GM19324 (cell line): ENCODE results near the gene WDFY3.
"Not testable (repeated sequence)": the region's sequence is repeated elsewhere in the genome, so short reads cannot be mapped to it uniquely, and the experiment has no call there.

ENCODE experiments used
- ATAC-seq: cut with Tn5 transposase; IDR thresholded peaks from one replicate; pipeline ENCODE4 v1.9.1; 2021; ENCODE audit warnings: mild to moderate bottlenecking, moderate library complexity; ENCODE audit not compliant: unreplicated experiment, low FRiP score

Gene WDFY3

DNA sequence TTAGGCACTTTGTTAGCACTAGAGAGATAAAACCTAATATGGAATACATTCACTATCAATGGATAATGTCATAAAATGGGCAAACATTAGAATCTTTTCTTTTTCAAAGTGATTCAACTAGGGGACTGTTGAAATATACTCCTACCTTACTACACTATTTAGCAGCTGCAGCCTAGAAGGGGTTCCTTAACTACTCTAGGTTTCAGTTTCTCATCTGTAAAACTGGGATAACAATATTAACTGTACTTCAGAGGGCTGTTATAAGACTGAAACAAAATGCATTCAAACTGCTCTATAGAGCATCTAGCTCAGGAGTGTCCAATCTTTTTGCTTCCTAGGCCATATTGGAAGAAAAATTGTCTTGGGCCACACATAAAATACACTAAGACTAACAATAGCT is 236.1 kb downstream of the WDFY3 start:
- ATAC-seq: no peak

DNA sequence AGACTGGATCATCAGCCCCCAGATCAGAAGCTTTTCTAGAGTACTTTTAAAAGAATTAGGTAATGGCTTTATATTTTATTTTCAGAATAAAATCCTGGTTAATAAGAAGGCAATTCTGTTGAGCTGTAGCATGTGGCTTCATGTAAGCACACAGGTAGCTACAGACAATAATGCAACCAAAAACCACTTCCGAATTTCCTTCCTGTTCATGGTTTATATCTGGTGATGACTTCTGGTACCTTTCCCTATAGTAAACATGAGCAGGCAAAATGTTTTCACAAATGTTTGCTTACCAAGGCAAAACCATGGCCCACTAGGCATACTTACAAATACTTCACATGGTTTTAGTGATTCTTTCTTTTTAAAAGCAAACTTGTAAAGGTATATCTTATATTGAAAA is 239.0 kb downstream of the WDFY3 start:
- ATAC-seq: no peak

DNA sequence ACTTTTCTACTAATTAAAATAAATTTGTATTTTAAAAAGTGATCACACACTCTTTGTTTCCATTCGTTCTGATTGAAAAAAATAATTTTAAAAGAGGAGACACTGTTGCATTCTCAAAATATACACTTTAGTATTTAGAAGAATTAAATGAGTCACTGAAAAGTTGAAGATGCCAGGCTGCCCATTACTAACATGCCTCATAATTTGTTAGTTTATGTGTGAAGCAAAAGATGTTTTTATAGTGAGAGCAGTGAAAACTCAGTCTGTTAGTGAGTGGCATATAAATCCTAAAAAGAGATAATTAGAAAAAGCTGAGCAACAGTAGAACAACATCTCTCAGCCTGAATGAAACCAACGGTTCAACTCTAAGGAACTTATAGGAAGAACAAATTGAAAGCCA is 240.1 kb downstream of the WDFY3 start:
- ATAC-seq: no peak

DNA sequence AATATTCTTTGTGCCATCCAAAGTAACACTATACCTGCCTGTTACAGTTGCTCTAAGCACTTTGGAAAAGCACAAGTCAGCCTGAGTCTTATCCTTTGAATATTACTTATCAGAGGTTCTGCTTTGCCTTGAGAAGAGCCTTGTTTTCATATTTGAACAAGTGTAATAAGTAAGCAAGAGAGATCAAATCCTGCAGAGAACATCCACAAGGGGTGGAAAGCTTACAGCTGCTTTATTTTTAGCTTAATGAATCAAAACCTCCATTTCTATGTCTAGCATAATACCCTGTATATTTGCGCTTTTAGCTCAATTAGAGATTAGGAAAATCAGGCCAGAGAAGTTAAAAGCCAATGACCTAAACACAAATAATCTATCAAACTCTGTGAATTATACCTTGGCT is 243.8 kb downstream of the WDFY3 start:
- no peak for ATAC-seq

DNA sequence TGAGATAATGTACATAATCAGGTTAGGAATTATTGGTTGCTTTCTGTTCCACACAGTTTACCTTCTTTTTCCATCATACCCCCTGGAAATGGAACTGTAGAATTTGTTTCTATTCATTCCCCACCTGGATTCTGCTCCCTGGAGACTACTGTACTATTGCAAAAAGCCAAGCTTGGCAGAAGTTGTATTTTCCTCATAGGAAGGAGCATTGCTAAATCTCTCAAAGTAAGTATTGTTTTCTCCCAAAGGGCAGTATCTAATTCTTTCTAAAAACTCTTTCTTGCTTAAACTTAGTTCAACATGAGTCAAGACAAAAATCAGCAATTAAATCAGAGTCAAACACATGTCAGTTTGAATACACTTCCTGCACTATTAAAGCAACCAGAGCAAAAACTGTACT is 247.4 kb downstream of the WDFY3 start:
- no peak for ATAC-seq

DNA sequence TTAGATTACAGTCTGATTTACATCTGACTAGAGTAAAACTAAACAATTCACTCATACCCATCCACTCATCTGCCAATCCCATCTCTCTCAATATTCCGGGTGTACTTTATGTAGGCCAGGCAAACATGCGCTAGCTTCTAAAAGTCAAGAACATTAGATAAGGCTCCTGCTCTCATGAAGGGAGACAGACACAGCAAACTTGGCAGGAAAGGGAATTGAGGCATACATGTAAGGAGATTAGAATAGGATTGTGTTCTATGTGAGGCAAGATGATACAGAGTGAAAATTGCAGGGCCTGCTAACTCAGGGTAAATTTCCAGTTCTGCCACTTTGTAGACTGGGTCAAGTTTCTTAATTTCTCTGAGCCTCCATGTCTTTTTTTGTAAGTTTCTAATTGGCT is 247.8 kb downstream of the WDFY3 start:
- ATAC-seq: no peak

DNA sequence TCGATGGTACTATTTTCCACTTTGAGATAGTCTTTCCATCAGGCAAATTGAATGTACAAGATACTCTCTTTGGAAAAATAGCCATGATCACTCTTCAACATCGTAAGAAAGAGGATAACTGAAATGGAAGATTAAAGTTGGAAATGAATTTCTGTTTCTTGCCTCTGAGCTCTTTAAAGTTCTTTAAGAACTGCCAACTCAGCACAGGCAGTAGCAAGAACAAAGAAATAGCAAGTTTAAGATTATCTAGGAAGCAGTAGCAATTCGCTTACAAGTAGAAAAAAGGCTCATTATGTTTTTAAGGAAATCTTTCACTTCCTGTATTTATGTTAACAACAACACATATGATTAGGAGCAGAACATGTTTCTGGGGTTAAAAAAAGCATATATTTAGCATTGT is 255.9 kb downstream of the WDFY3 start:
- ATAC-seq: no peak

DNA sequence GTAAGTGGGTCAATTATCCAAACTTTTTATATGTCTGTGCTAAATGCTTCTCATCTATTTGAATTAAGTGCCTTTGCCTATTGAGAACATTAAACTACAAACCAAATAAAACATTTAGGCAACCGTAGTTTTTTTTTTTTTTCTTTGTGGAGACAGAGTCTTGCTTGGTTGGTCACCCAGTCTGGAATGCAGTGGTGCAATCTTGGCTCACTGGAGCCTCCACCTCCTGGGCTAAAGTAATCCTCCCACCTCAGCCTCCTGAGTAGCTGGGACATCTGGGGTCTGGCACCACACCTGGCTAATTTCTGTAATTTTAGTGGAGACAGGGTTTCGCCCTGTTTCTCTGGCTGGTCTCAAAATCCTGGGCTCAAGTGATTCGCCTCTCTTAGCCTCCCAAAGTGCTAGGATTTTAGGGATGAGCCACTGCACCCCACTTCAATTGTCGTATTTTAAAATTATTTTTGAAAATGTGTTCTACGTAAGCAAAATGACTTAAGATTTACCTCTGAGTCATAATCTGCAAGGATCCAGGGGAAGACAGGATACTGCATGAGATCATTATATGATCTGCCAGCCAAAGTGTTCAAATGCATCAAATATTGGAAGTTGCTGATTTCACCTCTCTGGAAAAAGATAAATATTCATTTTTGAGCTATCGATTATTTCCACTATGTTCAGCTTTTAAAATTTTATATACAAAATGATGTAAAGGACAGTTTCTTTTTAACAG is 257.9 kb downstream of the WDFY3 start:
- ATAC-seq: no peak

DNA sequence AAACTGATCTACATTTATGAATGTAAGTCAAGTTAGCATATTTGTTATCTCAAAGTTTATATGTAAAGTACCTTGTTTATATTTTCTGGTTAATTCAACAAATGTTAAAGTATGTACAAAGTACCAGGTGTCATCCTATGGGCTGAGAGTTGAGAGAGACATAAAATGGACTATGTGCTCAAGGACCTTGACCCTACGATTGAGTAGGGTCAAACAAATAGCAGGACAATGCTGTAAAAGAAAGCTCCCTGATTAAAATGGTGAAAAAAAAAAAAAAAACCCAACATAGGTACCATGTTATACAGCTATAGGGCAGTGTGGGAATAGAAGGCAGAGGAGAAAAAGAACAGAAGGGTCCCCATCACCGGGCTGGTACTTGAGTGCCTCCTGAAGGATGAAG is 260.2 kb downstream of the WDFY3 start:
- ATAC-seq: no peak

DNA sequence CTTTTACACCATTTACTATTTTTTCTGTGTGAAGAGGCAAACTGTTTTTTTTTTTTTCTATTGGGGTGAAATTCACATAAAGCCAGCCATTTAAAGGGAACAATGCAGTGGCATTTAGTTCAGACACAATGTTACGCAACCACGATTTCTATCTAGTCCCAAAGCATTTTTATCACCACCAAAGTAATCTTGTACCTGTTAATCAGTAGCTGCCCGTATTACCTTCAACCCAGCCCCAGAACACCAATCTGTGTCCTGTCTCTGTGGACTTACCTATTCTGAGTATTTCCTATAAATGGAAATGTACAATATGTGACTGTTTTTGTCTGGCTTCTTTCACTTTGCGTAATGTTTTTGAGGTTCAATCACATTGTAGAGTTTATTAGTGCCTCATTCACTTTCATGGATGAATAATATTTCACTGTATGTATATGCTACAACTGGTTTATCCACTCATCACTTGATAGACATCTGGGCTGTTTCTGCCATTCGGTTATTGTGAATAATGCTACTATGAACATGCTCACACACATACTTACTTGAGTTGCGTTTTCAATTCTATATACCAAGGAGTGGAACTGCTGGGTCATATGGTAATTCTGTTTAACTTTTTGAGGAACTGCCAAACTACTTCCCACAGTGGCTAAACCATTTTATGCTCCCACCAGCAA is 267.4 kb downstream of the WDFY3 start:
- no peak for ATAC-seq

DNA sequence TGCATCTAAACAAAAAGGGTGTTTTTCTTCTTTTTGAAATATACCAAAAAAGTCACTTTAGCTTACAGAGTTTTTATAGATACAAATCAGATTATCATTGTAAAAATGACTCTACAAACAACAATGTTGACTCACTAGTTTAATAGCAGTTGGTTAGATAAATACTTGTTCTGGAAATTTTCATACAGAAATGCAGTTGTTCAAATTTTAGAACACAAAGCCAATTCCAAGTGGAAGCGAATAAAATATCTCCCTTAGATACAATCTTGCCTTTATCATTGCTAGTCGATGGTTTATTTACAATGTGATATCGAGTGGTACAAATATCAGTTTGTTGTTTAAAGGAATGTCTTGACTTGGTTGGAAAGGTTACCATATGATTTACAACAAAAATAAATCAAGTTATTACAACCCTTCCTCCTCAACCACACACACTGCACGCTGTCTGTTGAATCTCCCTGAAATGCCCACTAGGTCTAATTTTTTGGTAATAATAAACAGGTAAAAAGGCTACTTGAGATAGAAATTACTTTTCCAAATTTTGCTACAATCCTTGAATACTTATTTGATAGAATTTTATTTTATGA is 268.8 kb downstream of the WDFY3 start:
- no peak for ATAC-seq

DNA sequence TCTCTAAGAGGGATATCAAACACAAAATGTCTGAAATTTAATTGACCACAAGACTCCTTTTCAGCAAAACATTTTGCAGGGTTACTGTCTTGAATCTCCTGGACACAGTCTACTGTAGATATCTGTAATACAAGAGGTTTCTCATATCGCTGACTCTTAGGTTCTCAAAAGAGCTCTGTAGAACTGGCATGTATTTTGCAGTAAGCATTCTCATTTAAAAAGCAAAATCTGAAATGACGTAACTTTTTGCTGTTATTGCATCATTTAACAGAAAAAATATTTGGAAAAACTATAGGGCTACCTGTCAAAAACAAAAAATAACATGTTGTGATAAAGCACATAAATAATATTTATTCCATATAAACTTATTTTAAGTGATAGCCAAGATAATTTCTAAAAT is 269.3 kb downstream of the WDFY3 start:
- ATAC-seq: no peak

DNA sequence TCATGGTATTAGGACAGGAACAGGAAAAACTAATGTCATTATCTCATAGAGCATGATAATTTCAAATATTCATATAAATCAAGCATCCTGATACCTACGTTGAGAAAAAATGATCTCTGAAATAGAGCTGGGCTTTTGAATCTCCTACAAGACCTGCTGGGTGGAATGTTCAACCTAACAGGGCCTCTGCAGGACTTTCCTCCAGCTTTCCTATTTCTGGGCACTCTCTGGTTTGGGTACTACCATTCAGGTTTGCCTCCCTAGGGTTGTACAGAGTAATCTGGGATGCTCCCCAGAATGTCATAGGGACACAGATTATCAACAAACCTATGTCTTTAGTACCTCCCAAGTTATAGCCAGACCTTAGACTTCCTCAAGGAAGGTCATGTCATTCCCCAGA is 274.7 kb downstream of the WDFY3 start:
- no peak for ATAC-seq

DNA sequence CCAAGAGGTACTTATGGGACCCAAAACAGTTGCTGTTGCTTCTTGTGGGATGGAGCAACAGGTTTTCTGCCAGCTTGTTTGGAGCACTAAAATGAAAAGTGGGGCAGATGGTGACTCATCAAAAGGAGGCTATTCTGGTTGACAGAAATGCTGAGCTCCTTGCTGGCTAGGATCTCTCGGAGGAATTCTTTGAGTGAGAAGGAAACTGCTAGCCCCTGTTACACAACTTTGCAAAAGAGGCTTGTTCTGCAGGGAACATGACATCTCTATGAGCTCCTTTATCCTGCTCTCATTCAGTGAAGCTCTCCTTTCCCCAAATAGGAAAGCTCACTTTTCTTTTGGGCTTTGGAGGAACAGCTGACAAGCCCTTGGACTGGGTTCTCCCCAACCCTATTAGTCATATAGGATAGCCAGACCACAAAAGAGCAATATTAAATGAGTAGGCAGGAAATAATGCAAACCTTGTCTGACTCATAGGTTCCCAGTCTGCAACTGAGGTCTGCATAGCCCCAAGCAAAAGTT is 275.3 kb downstream of the WDFY3 start:
- ATAC-seq: no peak

DNA sequence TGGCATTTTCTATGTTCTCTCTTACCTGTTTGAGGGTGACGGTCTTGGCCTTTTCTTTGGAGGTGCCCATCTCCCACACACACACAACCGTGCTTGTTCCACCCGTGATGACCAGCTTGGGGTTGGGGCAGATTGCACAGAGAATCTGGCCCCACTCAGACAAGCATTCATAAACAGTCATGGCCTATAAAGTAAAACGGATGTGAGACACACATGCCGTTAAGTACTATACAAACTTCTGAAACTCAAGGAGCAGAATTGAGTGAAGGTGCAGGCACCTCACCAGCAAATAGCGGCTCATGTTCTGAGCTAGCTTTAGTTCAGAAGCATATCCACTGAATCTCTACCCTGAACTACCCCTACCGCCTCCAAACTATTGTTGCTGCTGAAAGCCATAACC is 276.0 kb downstream of the WDFY3 start:
- ATAC-seq: no peak

DNA sequence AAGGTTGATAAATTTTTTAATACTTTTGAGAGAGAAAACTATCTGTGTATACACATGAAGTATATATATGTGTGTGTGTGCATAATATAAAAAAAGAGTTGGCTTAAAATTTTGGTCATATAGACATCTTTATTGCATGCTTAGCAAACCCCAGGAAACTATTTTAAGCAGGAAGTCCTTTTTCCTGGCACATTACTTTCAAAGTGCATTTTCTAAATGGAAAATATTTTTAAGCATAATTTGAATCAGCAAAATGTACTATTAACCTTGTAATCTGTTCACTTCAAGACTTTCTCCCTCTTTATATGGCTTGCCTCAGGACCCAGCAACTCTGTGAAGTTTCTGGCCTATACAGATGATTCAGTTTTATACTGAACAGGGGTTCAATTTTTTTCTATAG is 277.3 kb downstream of the WDFY3 start:
- ATAC-seq: no peak

DNA sequence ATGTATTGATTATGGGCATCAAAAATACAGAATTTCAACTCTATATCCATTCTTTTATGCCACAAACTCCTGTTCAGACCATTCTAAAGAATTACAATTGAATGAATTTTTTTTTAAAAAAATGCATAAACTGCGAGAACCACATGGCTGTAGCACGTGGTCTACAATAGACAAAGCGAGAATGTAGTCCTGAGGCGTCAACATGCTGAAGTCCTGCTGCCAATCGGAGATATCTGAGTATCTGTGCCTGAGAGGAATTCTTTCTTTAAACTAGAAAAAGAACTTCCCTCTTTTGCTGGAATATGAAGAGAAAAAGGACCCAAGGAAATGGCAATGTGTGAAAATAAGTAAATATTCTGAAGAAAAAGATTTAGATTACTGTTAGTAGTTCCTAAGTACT is 277.9 kb downstream of the WDFY3 start:
- no peak for ATAC-seq

DNA sequence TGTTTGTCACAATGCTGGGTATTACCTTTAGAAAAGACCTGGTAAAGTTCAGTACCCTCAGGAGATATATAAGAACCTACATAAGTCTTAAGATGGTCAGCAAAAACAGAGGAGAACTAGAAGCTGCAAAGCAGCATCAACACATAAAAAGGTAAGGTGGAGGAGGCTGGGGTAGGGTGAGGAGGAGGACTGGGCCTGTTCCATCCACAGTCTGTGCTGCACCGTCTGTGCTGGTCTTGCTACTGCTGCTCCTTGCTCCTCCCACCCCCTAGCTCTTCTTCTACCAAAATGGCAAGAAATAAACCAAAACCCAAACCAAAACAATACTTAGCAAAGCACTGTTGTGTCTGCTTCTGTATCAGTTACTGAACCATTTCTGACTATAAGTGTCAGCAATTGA is 281.4 kb downstream of the WDFY3 start:
- ATAC-seq: no peak

DNA sequence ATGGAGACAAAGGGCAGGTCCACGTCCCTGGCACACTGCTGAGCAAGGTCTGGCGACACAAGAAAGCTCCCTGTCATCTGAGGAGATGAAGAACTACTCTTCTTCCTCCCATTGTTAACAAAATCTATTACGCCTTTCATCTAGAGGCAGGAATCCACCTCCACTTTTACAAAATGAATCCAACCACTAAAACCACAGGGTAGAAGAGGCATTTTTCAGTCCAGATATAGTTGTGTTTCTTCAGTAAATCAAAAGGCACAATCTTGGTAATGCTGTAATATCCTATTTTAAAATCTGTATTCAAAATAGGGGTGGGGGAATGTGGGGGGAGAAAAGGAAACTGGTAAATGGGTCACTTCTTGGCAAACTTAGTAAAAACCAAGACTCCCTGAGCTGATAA is 282.1 kb downstream of the WDFY3 start:
- ATAC-seq: no peak

DNA sequence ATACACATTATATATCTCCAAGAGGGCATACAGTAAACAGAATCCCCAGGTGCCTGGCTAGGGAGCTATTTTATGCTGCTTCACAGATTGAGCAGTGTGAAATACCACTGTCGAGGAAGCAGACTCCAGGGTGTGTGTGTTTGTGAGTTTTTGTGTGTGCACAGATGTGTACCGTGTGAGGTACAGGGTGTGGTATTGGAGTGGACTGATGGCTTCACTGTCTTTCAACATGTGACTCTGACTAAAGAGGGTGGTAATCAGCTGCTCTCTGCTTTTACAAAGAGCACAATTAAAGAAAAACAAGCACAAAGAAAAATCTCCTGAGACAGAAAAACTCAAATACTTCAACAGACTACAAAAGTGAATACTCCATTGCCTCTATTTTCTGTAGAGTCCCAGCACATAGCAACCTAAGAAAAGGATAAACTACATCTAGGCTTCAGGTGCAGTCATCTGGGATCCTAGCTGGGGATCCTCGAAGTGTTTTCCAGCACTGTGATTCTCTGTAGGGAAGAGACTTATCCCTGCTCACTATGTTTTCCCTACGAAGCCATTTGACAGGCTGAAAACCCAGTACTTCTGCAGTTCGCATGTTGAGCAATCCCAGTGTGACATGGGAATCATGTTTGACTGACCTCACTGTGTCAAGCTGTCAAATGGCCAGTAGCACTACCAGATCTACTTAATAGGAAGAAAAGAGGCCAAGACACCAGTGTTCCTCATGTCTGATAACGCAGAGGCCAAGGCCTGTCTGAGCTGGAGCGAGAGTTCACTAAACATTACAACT is 283.2 kb downstream of the WDFY3 start:
- no peak for ATAC-seq

DNA sequence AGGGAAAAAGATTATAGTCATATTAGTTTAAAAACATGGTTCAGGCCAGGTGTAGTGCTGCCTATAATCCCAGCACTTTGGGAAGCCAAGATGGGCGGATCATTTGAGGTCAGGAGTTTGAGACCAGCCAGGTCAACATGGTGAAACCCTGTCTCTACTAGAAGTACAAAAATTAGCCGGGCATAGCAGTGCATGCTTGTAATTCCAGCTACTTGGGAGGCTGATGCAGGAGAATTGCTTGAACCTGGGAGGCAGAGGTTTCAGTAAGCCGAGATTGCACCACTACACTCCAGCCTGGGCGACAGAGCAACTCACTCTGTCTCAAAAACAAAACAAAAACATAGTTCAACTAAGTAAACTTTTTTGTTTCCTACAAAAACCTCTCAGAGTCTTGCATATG is 283.8 kb downstream of the WDFY3 start:
- ATAC-seq: not testable (repeated sequence)
